DMS 273 treated with DMSO at 0.1 percent for 48 hours (cell line): ENCODE results near the gene GRN.
"Not testable (repeated sequence)": the region's sequence is repeated elsewhere in the genome, so short reads cannot be mapped to it uniquely, and the experiment has no call there.

ENCODE experiments used
- DNase-seq: peaks from one replicate; lab custom pipeline; 2025; lab: John Stamatoyannopoulos, UW

The GRN gene

DNA sequence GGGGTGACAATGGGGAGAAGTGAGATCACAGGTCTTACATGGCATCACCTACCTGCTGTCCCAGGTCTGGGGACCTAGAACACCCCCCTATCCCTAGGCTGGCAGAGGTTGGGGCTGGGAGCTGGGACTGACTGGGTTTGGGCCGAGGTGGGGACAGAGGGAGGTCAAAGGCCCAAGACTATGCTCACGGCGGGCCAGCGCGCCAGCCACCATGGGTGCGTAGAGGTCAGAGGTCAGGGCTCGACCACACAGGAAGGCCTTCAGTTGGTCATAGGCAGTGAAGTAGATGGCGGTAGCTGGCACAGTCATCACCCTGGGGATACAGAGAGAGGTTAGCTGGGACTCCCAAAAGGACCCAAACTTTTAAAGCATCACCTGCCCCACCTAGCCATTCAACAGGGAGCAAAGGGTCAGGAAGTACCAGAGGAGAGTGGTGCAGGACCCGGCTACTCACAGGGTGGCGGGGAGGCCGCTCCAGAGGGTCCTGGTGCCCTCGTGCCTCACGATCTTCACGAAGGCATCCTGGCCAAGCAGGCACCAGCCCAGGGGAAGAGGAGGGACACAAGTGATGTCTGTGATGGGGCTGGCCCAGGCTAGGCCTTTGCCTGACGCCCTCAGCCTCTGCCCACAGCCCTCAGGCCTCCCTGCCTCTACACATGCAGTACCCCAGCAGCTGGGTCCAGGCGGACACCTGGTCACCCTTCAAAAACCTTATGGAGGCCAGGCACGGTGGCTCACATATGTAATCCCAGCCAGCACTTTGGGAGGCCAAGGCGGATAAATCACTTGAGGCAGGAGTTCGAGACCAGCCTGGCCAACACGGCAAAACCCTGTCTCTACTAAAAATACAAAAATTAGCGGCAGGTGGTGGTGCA lies 23.6 kb upstream of the GRN start:
- DNase-seq: no peak

DNA sequence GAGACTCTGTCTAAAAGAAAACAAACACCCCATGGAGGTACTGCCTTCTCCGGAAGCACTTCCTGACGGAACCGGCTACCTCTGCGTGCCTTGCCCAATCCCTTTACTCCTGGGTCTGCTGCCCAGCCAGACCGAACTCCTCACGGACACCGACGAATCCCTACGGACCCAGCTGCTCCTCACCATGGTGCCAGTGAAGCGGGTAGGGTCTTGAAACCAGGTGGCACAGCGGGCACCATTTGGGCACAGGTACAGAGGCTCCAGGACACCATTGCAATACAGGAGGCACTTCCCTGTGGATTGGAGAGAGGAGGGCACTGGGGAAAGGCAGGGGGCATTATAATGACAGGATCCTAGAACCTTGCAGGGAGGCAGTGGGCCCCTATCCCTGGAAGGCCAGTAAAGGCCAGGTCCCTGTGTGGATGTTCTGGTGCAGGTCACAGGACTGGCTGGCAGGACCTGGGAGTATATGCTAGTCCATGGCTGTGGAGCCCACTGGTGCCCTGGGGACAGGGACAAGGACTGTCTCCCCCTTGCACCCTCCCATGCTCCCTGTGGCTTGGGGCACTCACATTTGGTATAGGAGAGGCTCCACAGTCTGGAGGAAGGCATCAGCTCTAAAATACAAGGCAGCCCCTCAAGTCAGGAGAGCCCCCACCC lies 22.7 kb upstream of the GRN start:
- no peak for DNase-seq

DNA sequence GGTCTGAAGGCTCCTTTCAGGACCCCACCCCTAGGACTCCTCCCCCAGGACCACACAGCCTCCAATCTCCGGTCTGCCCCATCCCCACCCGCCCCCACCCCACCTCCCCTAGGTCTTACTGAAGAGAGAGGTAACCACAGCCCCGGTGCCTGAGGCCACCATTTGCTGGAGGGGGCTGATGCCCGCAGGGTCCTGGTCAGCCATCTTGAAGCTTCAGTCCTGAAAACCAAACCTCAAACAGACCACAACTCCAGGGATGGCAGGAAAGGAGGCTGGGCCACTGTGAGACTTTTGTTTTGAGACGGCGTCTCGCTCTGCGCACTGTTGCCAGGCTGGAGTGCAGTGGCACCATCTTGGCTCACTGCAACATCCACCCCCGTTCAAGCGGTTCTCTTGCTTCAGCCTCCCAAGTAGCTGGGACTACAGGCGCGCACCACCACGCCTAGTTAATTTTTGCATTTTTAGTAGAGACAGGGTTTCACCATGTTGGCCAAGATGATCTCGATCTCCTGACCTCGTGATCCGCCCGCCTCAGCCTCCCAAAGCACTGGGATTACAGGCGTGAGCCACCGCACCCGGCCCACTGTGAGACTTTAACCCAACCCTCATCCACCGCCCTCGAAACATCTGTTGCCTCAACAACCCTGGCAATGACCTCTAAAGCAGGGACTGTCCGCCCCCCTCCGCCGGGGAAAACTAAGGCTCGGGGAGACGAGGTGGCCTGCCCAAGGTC lies 21.6 kb upstream of the GRN start:
- no peak for DNase-seq

DNA sequence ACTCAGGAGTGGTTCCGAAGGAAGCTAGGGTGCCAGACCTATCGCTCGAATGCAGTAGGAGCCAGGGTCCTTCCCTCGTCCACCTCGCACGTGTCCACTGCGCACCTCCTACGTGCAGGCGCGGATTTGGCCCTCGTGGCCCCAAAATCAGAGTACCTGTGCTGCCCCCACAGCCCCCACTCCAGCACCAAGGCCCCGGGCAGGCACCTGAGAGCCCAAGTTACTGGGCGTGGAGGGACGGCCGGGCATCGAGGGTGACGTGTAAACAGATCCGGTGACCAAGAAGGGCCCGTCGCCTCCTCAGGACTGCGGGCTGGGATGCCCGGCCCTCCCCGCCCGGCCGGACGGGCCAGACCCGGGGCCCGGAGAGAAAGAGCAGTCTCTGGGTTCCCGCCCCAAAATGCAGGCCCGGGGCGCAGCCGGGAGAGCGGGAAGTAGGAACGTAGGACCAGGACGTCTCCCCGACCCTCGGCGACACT lies 21.0 kb upstream of the GRN start:
- no peak for DNase-seq

DNA sequence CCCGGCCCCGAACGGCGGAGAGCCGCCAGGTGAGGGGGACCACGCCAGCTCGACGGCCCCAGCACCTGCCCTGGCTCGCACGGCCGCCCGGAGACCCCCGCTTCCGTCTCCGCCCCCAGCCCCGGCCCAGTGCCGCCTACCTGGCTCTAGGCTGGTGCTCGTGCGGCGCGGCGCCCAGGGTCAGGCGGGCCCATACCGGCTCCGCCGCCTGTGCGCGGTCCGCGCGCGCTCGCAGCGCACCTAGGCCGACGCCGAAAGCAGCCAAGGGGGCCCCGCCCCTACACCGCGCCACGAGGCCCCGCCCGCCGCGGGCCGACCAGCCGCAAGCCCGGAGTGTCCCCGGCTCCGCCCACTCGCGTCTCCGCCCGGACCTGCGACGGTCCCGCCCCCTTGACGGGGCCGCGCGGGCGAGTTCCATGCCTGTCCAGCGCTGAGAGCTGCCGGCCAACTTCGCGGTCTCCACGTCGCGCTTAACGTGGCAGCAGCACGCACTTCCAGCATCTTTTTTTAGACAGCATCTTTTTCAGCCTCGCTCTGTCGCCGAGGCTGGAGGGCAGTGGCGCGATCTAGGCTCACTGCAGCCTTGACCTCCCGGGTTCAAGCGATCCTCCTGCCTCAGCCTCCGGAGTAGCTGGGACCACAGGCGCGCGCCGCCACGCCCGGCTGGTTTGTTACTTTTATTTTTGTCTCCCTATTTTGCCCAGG lies 20.4 kb upstream of the GRN start, which contains the start of gene SLC25A39:
SLC25A39 (minus strand) TSS at position 253 of the 705 bp plus-strand sequence. CDS start 1,261 bp downstream, outside the sequence.
- DNase-seq: peak; percentile 36

DNA sequence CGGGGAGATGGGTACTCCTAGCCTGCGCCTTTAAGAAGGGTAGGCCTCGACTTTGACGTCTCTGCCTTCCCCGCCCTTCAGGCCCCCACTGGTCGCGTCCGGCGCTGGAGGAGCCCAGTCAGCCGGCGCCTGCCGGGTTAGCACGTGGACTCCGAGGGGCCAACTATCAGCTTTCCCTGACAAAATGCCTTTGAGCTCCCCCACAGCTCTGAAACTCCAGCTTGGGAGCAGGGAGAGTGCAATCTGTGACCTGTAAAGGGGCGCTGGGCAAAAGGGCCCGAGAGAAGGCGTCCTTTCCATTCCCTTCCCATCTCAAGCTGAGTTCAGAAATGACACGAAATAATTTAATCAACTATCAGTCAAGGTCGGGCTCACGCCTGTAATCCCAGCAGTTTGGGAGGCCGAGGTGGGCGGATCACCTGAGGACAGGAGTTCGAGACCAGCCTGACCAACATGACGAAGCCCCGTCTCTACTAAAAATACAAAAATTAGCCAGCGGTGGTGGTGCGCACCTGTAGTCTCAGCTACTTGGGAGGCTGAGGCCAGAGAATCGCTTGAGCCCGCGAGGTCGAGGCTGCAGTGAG lies 18.1 kb upstream of the GRN start:
- DNase-seq: peak; percentile 88

DNA sequence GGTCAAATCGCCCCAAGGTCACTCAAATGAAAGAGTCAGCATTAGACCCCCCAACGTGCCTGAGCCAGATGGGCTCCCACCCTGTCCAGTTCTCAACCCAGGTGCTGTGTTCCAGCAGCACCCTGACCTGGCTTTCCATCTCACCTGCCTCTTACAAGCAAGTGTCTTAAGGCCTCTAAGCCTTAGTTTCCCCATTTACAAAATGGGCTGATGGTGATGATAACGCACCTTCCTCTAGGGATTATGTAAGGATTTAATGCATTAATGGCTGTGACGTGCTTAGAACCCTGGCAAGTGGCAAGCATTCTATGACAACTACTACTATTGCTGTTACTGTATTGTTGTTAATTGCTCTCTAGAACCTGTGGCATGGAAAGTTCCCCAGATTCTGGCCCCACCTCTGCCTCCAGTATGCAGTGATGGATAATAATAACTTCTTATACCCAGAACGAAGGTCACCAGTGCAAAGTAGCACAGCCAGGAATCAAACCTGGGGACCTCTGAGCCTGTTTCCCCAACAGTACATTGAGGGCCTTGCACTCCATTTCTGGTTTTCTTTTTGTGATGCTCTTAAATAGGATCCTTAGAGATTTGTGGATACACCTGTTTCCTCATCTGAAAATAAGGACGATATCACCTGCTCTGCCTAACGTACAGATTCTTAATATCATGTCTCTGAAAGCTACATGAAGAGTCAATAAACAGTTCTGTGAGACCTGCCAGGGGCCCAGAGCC lies 17.2 kb upstream of the GRN start:
- no peak for DNase-seq

DNA sequence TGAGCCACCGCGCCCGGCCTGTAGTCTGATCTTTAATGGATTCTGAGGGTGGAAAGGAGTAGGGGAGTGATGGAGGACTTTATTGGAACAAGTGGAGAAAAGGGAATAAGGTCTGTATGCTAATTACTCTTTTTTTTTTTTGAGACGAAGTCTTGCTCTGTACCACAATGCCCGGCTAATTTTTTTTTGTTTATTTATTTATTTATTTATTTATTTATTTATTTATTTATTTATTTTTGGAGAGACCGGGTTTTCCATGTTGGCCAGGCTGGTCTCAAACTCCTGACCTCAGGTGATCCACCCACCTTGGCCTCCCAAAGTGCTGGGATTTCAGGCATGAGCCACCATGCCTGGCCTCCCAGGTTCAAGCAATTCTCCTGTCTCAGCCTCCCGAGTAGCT lies 15.6 kb upstream of the GRN start:
- DNase-seq: not testable (repeated sequence)

DNA sequence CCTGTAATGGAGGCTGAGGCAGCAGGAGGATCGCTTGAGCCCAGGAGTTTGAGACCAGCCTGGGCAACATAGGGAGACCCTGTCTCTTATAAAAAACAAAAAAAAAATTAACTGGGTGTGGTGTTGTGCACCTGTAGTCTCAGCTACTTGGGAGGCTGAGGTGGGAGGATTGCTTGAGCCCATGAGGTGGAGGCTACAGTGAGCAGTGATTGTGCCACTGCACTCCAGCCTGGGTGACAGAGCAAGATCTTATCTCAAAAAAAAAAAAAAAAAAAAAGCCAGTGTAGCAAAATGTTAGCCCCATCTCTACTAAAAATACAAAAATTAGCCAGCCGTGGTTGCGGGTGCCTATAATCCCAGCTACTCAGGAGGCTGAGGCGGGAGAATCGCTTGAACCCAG lies 14.8 kb upstream of the GRN start:
- not testable (repeated sequence) for DNase-seq

DNA sequence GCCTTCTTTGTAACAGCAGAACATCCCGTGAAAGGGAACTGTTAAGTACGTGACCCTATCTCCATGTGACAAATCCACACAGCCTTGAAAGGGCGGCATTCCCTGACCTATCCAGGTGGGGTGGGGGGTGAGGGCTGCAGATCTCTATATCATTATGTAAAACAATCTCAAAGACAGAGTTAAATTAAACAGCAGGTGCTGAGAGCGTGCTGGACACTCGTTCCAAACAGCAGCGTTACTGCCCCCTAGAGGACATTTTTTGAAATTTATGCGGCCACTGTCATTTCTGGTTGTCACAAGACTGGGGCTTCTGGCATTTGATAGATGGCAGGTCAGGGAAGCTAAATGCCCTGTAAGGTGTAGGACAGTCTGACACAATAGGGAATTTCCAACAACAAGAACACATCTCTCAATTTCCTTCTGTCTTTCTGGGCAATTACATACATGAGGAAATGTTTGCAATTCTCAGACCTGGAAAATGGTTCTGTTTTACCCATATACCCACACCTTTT lies 13.8 kb upstream of the GRN start:
- peak; percentile 50 for DNase-seq

DNA sequence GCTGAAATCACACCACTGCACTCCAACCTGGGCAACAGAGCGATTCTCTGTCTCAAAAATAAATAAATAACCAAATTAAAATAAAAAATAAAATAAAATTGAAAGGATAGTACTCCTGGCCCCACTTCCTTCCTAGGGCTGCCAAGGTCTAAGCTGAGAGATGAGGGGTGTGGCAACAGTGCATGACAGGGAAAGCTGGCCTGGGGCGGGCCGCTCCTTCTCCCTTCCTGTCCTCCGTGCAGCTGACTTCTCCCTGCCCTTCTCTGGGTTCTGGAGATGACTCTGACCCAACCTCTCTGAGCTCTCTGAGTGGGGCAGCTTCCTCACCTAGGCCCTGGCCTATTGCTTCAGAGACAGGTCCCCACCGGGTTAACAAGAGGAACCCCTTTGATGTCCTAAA lies 11.7 kb upstream of the GRN start:
- no peak for DNase-seq

DNA sequence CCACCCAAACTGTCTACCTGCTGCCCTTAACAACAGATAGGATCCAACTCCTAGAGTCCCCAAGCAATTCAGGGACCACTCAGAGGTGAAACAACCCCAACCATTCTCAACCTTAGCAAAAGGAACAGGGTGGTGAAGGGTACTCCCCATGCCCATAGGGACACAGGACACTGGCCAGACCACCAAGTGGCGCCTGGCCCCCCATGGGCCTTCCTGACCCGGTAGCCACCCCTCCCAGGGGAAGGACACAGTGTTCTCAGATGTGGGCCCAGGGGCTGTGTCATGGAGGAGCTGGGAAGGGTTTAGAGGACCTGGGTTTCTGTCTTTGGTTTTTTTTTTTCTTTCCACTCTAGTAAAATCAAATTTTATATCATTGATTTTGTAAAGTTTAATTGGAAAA lies 10.8 kb upstream of the GRN start:
- no peak for DNase-seq

DNA sequence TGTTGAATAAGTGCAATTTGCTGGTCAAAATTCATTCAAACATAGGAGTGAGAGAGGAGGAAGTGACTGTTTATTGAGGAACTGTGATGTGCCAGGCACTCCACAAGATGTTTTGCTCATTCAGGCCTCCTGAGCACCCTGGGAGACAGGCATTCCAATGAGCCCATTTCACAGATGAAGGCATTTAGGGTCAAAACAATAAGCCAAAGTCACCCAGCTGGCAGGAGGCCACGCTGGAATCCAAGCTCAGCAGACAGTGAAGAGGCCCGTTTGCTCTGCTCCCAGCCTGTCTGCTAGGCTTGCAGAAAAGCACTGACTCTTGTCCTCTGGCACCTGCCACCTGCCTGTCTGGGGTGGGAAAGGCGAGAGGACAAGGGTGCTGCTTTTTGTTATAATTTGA lies 10.4 kb upstream of the GRN start:
- no peak for DNase-seq

DNA sequence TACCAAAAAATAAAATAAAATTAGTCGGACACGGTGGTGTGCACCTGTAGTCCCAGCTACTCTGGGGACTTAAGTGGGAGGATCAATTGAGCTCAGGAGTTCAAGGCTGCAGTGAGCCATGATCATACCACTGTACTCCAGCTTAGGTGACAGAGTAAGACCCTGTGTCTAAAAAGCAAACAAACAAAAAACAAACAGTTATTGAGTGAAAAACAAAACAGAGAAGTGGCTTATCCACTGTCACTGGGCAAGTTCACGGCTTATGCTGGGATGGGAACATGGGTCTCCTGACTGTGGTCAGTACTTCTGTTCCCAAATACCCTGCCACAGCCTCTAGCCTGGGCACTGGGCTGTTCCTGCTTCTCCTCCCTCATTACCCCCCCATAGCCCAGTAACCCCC lies 9.5 kb upstream of the GRN start:
- DNase-seq: no peak

DNA sequence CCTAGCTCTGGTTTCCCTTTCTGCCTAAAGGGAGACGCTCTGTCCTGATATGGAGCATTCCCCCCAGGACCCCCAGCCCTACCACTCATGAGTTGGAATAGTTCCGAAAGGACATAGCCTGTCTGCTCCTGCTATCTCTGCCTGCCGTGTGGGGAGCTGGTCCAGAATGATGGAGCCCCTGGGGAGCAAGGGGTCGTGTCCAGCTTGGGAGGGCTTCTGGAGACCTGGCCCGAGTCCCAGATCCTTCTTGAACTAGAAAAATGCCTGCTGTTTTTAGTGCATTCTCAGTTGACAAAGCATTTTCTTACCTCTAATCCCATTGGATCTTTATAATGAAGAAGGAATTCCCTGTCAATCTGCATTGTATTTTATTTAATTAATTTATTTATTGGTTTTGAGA lies 9.1 kb upstream of the GRN start:
- no peak for DNase-seq

DNA sequence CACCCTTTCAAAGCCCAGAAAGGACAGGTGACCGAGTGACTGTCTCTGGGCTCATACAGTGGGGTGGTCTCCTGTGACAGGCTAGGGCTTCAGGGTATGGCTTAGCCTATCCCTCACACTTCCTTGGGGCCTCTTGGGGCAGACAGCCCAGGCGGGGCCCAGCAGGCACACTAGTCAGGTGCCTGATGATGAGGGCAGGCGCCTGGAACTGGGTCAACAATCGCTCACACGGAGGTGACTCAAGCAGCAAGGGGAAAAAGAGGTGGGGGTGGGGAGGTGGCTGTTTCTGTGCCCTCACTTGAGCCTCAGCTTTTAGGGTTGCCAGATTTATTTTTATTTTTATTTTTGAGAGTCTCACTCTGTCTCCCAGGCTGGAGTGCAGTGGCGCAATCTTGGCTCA lies 6.4 kb upstream of the GRN start:
- no peak for DNase-seq

DNA sequence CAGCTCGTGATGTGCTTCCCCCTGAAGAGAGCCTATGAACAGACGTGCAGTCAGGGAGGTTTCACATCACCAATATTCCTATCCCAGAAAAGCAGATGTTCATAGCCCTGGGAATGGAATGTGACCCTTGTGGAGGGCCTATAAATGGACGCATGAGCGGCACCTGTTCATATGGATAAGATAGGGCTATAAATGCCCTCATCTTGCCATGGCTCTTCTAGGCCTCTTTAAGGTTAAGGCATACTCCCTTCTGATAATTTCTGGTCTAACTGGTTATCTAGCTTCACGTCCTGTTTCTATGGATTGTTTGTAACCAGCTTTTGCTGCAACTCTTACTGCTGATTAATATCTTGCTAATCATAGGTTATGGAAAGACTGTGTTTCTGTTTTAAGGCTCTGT lies 4.5 kb upstream of the GRN start:
- not testable (repeated sequence) for DNase-seq

DNA sequence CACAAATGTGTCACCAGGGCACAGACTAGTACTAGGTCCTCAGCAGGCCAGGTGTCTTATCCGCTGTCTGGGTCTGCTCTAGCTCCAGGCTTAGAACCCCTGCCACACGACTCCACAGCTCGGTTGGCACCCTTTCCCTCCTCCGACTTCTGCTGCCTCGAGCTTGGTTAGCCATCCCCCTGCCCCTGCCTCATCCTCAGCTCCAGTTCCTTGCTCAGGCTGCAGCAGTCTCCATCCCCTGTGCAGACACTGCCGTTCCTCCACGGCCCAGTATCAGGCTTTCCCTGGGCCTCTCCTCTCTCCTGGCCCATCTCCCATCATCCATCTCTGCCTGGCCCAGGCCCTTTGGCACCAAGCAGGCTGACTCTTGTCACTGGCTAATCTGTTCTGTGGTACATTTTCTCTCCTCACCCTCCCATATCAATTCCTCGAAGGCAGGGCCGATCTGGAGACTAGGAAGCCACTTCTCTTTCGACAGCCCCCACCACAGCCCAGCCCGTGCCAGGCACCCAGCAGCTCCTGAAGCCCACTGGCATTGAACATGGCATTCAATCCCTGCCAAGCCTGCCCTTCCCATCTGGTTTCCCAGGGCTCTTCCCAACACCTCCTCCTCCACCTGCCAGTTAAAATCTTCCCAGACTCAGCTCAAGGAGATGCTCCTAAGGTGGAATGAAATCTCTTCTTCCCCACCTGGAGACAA lies 1.4 kb upstream of the GRN start:
- DNase-seq: no peak

DNA sequence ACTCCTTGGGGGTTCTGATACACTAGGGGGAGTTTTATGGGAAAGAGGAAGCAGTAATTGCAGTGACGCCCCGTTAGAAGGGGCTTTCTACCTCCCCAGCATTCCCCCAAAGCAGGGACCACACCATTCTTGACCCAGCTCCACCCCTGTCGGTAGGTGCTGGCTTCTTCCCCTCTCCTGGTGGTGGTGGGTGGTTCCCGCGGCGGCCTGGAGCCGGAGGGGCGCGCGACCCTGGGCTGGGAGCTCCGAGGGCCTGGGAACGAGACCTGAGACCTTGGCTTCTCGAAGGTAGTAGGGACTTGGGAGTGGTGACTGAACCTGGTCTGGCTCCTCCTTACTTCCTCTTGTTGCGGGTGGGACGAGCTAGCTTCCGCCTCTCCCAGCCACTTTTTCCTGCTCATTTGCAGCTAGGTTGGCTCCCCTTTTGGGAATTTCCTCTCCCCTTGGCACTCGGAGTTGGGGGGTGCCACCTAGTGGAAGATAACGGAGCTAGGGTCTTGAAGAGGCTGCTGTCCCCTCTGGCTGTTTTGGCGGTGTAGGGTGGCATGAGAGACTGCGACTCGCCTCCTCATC lies 438 bp downstream of the GRN start:
- DNase-seq: peak; percentile 61
